ENCODE results near the gene NSG1.
"Not testable (repeated sequence)": the region's sequence is repeated elsewhere in the genome, so short reads cannot be mapped to it uniquely, and the experiment has no call there.

Gene NSG1

DNA sequence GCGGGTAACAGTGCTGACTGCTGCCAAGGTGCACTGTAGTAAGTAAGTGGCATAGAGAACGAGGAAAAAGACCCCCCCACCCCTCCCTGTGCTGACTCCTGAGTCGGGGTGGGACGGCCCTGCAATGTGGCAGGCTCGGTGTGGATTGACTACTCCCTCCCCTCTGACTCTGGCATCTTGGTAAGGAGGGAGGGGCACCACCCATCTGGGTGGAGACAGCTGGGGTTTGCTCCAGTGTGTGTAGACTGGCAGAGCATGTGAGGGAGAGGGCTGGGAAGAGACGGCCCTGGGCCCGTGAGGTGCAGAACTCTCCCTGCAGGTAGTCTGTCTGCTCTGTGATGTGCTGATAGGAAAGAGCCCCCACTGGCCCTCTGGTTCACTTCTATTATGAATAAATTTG lies 31.0 kb downstream of the NSG1 start:
- DNase-seq: no peak

DNA sequence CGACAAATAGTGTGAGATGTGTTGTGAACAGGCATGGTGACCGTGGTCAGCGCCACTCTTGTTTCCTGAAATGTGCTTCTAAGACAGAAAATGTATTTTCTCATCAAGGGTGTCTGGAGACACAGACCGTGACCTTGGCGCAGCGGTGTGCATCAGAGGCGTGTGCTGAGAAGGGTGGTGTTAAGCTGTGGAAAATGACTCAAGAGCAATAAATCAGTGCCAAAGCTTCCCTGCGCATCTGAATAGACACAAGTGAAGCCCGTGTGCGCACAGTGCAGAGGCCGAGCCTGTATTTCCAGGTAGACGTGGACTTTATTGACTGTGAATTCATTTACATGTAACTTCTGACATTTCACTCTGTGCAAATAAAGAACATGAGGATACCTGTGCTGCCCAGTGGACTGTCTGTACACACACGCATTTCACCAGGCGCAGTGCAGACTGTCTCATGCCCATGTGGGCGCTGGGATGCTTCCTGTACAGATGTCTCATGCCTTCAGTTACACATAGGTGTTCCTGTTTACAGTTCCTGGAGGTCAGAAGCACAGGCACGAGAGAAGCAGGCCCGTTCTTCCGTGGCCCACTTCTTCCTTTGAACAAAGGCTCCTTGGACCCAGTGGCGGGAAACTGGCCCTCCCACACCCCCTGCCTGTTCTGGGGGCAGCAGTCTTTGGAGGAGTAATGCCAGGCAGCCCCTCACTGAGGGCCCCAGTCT lies 31.9 kb downstream of the NSG1 start:
- no peak for DNase-seq

DNA sequence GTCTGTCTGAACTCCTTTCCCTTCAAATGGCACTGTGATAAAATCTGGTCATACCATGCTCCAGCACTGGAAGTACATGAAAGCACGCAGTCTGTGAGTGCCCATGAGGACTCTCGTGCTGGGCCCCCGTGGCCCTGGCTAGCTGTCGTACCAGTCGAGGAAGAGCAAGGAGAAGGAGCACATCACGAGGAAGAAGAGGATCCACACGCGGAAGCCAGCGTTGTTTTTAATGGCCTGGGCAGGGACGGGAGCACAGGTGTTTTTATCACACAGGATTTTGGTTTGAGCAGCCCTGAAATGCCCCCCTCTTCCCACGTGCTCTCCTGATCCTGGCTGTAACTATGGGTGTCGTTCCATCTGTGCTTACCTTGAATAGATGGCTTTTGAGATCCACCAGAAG lies 33.0 kb downstream of the NSG1 start:
- DNase-seq: no peak

DNA sequence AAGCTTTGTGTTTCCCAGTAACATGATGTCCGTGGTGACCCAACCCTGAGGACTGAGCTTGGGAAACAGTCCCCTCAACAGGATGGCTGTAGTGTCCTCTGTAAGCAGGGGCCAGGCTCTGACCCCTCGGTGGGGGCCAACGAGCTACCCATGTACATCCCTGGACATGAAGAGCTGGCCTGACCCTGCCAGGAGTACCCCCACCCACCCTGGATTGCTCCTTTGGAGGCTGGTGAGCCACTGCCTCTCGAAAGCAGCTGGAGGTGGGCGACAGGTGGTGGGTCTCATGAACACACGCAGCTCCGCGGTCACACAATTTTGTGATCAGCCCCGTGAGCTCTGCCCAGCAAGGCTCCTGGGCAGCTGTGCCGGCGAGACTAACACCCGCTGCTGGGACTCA lies 33.5 kb downstream of the NSG1 start:
- DNase-seq: no peak

DNA sequence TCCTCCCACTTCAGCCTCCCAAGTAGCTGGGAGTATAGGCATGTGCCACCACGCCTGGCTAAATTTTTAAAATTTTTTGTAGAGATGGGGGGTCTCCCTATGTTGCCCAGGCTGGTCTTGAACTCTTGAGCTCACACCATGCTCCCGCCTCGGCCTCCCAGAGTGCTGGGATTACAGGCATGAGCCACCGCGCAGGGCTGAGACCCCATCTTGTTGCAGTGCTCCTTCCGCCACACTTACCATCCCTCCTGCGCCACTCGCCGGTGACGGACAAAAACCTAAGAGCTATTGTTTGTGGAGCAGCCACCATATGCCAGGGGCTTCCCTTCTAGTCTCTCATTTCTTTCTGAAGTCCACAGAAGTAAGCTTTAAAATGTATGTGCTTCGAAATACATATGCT lies 34.5 kb downstream of the NSG1 start:
- no peak for DNase-seq

DNA sequence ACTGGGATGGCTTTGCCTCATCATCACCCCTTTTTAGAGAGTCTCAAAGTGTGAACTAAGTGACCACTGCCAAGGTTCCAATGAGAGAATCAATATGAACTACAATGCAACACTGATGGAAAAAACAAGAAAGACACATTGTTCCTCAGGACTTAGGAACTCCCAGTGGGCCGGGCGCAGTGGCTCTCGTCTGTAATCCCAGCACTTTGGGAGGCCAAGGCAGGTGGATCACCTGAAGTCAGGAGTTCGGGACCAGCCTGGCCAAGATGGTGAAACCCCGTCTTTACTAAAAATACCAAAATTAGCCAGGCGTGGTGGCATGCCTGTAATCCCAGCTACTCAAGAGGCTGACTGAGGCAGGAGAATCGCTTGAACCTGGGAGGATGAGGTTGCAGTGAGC lies 35.2 kb downstream of the NSG1 start:
- not testable (repeated sequence) for DNase-seq

DNA sequence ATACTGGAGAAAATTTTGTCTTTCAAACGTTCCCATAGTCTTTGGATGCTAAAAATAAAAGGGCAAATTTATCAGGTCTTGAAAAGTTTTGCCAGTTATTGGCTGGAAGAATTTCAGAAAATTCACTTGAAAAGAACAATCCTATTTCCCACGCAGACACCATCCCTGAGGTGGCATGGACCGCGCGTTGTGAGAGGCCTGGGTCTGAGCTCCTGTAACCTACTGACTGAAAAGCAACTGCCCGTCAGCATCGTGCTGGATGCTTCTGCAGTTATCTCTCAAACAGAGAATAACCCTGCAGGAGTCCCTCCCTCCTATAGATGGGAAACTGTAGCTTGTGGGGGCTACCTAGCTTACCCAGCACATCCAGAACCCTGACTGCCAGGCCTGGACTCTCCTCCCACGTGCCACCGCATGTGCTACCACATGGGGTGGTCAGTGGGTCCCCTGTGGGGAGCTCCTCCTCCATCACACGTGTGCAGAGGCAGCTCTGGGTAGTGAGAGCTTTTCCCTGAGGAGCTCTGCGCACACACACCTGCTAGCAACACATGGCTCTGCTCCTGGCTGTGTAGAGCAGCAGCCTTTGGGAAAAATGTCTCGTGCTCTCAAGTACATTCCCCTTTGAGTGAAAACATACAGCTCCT lies 36.1 kb downstream of the NSG1 start:
- no peak for DNase-seq

DNA sequence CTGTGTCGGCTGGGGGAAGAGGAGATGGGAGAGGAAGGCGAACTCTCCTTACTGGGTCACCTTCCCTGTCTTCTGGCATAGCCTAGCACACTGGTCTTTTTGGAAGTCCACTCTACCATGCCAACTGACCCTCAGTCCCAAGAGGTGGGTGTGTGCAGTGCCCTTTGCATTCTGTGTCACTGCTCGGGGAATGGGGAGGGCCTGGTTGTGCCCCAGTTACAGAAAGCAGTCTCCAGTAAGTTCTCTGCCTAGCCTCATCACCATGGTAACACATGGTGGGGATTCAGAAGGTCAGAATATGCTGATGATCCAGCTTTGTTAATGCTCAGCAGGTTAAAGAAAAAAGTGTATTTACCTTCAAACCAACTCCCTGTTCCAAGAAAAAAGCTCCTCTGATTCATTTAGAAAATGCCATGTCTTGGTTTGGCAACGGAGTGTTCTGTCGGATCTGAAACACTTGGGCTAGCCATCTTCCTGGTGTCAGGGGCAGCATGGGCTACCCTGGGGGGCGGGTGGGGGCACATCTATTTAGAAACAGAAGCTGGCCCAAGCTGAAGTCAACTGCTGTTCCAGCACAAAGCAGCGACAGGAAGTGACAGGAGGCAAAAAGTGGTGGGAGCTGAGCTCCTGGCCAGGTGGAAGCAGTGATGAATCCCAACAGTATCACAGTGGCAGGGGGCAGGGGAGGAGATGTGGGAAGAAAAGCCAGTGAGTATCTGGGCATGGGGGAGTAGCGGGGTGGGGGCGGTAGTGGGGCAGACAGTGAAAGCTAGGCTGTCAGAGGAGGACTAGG lies 37.0 kb downstream of the NSG1 start:
- no peak for DNase-seq

DNA sequence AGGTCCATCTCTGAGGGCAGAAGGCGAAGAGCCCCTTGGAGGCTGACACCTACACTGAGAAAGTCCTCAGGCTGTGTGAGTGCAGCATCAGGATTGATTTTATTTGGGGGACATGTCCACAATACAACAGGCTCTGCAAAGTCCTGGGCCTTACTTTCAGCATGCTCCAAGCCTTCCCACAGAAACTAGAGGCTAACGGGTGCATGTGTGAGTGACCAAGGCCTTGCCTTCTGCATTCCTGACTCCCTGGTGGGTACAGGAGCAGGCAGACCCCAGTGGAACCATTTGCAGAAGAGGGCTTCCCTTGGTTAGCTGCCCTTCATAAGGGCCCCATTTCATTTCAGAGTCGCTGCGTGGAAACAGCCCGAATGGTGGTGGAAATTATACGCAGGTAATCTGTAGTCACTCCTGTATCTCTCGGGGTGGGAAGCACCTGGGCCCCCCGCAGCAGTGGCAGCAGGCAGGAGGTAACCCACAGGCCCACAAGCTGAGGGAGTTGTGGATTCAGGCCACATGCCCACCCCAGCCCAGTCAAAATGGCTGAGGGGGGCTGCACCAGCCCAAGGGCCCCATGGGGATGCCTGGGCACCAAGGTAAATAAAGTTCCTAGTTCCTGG lies 37.7 kb downstream of the NSG1 start:
- DNase-seq: no peak

DNA sequence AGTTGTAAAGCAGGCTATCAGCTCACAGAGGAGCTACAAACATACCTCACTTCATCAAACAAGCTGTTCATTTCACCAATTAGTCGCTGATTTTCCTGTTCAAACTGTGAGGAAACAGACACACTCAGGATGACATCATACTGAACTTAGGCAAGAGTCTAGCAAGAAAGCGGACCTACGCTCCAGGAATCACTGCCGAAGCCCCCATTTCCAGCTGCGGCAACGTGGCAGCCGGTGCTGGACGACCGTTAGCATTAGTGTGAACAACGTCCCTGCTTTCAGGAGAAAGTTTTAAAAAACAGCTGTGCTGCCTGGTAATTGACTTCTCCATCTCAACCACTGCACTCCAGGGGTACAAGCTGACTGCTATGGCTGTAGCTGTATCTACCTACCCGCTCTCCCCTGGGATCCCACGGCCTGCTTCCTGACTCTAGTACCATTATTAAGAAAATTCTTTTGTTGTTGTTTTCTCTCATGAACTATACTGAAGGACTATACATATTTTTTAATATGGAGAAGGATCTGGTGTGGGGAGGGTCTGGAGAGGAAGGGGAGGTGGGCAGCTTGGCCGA lies 38.3 kb downstream of the NSG1 start:
- DNase-seq: no peak

DNA sequence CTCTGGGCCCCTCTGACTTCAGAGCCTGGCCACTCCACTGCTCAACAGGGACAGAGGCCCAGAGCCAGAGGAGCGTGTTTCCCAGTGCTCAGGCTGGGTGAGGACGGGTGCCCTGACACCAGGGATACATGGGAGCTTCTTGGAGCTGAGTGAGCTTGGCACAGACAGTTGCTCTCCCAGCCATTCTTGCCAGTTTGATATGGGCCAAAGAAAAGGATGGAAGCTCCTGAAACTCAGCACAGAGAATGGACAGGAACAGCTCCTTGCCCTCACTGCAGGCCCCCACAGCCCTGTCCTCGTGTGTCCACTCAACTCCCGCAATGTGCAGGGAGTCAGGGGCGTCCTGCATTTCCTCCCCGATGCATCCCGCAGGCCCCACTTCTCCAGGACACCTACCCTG lies 38.8 kb downstream of the NSG1 start:
- DNase-seq: no peak

DNA sequence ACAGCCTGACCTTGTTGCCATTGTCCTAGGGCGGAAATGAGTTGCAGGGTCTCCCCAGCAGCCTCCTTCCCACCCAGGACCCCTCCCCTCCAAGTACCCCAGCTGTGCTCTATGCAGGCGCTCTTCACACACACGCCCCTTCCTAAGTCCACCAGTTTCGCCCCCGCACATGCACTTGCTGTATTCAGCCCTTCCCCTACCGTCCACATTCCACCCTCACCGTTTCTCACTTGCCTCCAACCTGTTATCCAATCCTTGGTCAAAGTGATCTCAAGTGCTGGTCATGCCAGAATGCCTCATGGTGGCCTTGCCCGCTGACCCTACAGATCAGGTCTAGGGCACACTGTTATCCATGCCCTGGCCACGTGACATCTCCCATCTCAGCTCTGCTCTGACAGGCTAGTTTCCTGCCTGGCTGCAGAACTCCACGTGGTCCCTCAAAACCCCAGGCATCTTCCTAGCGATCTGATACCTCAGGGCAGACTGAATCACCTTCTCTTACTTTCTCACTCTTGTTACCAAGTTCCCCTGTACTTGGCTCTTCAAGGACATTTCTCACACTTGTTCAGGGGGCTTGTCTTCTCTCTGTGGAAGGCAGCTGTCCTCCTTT lies 39.7 kb downstream of the NSG1 start:
- DNase-seq: no peak

DNA sequence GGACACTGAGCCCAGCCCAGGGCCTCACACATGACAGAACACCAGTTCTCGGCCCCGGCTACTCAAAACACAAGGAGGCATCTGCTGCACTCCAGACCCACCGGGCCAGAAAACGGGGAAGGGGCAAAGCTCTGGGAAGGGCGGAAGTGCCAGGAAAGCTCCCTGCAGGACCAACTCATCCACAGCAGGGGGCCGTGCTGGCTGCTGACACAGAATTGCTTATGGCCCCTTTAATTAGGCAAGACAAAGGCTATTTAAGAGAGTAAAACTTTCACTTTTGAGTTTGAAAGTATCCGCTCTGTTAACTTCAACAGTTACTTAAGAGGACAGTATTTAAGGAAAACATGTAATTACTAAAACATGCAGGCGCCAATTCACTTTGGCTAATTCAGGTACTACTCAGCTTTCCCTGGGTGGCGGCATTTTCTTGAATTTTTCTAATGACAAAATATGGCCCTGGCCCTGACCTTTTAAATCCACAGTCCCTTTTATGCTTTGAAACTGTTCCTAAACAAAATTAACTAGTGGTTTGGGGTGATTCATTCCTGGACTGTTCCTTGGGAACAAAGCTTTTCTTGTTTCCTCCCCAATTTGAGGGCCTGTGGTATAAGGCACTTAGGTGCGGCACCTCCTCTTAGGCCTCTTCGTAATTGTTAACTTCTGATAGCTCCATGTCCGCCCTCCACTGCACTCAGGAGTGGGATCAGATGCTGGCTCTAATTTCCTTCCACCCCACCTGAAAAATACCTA lies 40.4 kb downstream of the NSG1 start:
- DNase-seq: no peak

DNA sequence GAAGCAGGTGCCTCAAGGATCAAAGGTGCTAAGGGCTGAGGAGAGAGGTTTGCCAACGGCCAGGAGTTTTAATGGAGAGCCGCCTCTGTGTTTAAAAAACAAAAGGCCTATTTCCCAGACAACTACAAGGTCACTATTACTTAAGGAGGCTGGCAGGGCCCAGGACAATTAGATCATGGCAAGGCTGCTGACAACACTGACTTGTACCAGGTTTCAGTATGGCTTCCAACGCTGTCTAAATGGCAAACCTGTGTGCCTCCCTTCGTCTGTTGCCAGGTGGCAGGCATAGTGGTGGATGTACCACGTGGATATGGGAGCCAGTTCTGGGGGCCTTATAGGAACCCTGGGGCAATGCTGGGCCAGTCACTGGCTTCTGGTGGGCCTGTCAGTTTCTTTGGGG lies 41.0 kb downstream of the NSG1 start:
- DNase-seq: no peak

DNA sequence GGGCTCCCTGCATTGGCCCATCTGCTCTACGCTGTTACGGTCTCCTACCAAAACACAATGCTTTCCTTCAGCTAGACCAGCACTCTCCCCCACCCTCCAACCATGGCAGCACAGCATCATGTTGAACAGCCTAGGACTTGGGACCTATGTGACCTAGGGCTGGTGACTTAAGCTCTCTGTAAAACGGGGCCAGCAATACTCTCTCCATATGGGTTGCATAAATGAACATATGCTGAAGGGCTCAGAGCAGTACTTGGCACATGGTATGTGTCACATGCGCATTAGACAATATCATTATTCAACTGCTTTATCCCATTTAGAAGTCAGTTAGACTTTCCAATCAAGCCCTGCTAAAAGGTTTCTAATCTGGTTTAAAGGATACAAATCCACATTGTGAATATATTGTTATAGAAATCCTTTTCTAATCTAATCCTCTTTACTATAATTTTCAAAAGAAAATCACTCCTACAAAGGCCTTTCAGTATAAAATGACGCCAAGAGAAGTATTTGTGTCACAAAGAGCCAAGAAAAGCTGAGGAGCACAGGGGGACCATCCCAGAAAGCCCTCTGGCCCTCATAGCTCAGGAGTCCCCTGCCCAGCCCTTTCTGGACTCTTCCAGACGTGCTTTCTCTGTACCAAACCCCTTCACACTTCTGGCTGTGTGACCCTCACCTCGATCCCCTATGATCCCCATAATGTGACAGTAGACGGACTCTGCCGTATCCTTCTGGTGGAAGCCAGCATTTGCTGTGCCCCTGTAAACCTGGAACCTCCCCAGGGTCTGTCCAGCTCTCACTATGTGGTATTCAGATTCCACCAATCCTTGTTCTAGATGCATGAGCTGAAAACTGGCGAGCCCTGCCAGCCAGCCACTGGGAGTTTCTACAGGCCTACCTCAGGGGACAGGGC lies 42.3 kb downstream of the NSG1 start:
- no peak for DNase-seq

DNA sequence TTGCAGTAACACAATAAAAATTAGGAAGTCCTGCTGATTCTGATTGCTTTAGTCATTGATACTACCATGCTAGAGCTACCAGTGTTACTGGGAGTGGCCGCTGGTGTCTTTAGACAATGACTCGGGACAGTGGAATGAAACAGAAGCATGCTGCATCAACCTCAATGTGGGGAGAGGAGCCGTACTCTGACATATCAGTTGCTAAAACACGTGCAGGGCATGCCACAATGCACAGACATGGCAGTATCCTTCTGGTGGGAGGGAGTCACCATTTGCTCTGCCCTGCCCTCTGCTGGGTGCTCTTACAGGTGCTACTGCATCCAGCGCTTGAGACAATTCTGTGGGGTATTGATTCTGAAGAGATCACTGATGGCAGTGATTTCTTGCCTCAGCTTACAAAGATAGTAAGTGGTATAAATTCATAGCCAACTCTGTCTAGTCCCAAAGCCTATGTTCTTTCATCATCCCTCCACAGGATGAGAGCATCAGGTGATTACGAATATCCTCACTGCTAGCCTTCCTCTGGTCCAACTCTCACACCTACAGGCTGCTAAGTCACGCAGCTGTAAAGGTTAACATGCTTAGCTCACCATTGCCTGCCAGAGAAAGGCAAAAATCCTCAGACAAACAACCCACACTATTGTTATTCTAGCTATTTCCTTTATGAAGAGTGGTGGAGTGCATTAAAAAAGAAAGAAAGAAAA lies 43.7 kb downstream of the NSG1 start:
- DNase-seq: peak; percentile 27 to 55

DNA sequence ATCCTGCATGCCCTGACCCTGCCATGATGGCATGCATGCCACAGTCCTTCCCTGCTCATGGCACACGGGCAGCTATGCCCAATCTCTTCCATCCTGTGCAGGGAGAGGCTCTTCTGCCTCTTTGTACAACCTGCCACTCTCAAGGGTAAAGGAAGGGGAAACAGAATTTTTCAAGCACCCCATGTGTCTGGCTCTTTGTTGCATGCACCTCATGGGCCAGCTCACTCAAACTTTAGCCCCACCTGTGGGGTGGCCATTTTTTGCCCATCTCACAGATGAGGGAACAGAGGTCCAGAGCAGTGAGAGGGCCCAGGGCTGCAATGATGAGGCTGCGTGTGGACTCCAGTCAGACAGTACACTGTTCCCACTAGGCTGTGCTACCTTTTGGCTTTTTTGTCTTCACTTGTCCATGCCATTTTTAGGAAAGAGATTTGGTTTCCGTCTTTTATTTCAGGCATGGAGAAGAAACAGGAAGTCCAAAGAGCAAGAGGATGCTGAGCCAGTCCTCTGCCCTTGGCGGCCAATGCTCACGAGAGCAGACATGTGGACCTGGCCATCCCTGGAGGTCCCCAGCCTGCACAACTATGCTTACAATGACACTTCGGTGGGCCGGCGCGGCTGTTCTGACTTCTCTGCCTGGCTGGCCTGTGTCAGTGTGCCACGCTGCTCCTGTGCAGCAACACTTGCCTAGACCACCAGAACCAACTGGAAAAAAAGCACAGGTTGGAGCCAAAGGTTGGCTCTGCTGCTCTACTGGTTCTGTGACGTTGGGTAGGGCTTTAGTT lies 45.6 kb downstream of the NSG1 start:
- no peak for DNase-seq

DNA sequence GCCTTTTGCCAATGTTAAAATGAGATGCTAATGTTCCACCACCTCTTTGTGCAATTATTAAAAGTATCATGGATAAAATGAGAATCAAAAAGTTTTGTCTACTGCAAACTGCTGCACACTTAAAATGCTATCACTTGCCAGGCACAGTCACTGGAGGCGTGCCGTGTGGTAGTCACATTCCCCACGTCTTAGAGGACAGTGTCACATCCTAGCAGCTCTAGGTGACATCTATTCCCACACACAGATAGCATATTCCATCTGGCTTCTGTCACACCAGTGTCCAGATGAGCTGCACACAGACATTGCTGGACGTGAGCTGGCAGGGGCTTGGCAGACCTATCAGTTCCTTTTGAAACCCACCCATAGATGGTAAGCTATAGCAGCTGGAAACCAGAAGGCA lies 47.0 kb downstream of the NSG1 start:
- DNase-seq: no peak

DNA sequence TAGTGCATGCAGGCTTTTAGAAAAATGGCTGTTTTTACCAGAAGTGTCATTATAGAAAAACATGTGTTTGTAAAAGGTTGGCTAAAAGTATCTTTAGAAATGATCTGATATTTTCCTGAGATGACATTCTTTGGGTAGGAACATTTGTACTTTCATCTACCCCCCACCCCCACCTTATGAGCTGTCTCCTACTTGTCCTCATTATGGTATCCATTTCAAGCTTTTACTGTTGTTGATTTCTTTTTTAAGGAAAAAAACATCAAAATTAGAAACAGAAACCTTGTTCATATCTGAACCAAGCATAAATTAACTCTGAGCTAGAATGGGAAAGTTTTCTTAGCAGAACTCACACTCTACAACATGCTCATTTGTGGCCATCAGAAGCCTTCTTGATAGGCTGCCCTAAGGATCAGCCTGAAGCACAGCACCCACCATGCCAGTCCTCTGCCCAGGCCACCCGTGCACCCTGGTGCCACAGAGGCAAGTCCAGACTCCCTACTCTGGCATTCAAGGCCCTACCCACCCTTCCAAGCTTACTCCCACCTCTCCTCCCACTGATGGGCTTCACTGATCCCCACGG lies 49.4 kb downstream of the NSG1 start:
- DNase-seq: no peak

All from CD4-positive, alpha-beta T cell treated with Interferon alpha-2 for 1 hour (primary cell).